ENCODE data around the gene MOB3B. TPM values are rescaled to one million over a fixed set of nuclear protein-coding genes. Genes with fewer than 3 reads are reported as not detected.

MOB3B gene
- polyA plus RNA-seq (ENCODE audit: insufficient read length in 3 of 3): 10 to 100 TPM; 22.6 to 25.6 (median 25.5) TPM
- long read RNA-seq, donor 1: 0 reads
- long read RNA-seq, donor 2, full-length matches to known transcripts: 8 of 8 reads
- long read RNA-seq, donor 2, partial matches to known transcripts: 0 of 8 reads
- long read RNA-seq, donor 2, other reads (novel, unspliced or antisense): 0 of 8 reads
- long read RNA-seq, donor 3, full-length matches to known transcripts: 11 of 11 reads
- long read RNA-seq, donor 3, partial matches to known transcripts: 0 of 11 reads
- long read RNA-seq, donor 3, other reads (novel, unspliced or antisense): 0 of 11 reads
- long read RNA-seq, donor 4, full-length matches to known transcripts: 3 of 3 reads
- long read RNA-seq, donor 4, partial matches to known transcripts: 0 of 3 reads
- long read RNA-seq, donor 4, other reads (novel, unspliced or antisense): 0 of 3 reads
- long read RNA-seq, donor 5: 0 reads
- long read RNA-seq, donor 6, full-length matches to known transcripts: 4 of 4 reads
- long read RNA-seq, donor 6, partial matches to known transcripts: 0 of 4 reads
- long read RNA-seq, donor 6, other reads (novel, unspliced or antisense): 0 of 4 reads
- long read RNA-seq, donor 7, full-length matches to known transcripts: 5 of 5 reads
- long read RNA-seq, donor 7, partial matches to known transcripts: 0 of 5 reads
- long read RNA-seq, donor 7, other reads (novel, unspliced or antisense): 0 of 5 reads
- long read RNA-seq, donor 8, full-length matches to known transcripts: 8 of 8 reads
- long read RNA-seq, donor 8, partial matches to known transcripts: 0 of 8 reads
- long read RNA-seq, donor 8, other reads (novel, unspliced or antisense): 0 of 8 reads
- long read RNA-seq, donor 9, full-length matches to known transcripts: 7 of 7 reads
- long read RNA-seq, donor 9, partial matches to known transcripts: 0 of 7 reads
- long read RNA-seq, donor 9, other reads (novel, unspliced or antisense): 0 of 7 reads
- long read RNA-seq, donor 10, full-length matches to known transcripts: 2 of 2 reads
- long read RNA-seq, donor 10, partial matches to known transcripts: 0 of 2 reads
- long read RNA-seq, donor 10, other reads (novel, unspliced or antisense): 0 of 2 reads
- long read RNA-seq, donor 11, full-length matches to known transcripts: 5 of 5 reads
- long read RNA-seq, donor 11, partial matches to known transcripts: 0 of 5 reads
- long read RNA-seq, donor 11, other reads (novel, unspliced or antisense): 0 of 5 reads
- long read RNA-seq, donor 12, full-length matches to known transcripts: 5 of 5 reads
- long read RNA-seq, donor 12, partial matches to known transcripts: 0 of 5 reads
- long read RNA-seq, donor 12, other reads (novel, unspliced or antisense): 0 of 5 reads
- long read RNA-seq, donor 13: 0 reads
- long read RNA-seq, donor 14, full-length matches to known transcripts: 6 of 6 reads
- long read RNA-seq, donor 14, partial matches to known transcripts: 0 of 6 reads
- long read RNA-seq, donor 14, other reads (novel, unspliced or antisense): 0 of 6 reads
- long read RNA-seq, donor 15, full-length matches to known transcripts: 1 of 1 reads
- long read RNA-seq, donor 15, partial matches to known transcripts: 0 of 1 reads
- long read RNA-seq, donor 15, other reads (novel, unspliced or antisense): 0 of 1 reads
- long read RNA-seq, donor 16, full-length matches to known transcripts: 11 of 11 reads
- long read RNA-seq, donor 16, partial matches to known transcripts: 0 of 11 reads
- long read RNA-seq, donor 16, other reads (novel, unspliced or antisense): 0 of 11 reads

DNA sequence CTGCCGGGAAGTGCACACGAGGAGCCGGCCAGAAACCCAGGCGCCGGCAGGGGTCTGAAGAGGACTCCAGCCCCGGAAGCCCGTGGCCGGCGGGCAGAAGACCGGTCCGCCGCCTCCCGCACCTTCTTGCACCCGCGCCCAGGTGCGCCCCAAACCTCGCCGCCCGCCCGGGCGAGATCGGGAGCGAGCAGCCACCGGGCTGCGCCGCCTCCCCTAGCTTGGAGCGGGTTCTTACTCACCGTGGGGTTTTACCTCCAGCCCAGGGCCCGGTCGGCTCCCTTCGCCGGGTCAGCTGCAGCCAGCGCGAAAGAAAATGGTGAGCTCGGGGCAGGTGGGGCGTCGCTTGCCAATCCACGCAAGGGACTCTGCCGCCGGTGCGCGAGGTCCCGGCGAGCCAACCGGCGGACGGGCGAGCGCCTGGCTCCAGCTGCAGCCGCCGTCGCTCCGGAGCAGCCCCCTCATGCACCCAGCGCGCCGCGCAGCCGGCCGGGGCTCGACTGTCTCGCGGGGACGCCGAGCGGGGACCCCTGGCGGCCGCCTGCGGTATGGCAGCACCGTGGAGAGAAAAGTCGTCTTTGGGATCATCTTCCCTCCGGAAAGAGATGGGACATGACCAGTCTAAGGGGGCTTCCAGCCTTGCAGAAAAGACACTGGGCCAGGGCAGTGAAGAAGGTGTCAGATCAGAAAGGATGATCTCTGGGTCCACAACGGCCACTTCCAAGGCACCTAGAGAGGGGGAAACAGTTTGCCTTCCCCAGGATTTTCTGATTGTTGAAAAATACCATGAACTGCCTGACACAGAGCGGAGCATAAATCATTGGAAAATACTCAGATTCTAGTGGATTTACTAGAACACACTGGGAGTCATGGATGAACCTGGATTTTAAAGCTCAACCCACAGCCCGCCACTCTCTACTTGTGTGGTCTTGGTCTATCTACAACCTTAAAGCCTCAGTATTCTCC is at the start of gene MOB3B:
Gene MOB3B, minus strand, starts transcription at position 499 of the 963 bp plus-strand sequence. CDS start 74,264 bp downstream, outside the sequence.
- DNase-seq (ENCODE audit: extremely low read depth in 1 of 11, low read depth in 9 of 11, low spot score in 4 of 11): peak in 9 of 11 donors; percentile 61 to 80 (median 75)

DNA sequence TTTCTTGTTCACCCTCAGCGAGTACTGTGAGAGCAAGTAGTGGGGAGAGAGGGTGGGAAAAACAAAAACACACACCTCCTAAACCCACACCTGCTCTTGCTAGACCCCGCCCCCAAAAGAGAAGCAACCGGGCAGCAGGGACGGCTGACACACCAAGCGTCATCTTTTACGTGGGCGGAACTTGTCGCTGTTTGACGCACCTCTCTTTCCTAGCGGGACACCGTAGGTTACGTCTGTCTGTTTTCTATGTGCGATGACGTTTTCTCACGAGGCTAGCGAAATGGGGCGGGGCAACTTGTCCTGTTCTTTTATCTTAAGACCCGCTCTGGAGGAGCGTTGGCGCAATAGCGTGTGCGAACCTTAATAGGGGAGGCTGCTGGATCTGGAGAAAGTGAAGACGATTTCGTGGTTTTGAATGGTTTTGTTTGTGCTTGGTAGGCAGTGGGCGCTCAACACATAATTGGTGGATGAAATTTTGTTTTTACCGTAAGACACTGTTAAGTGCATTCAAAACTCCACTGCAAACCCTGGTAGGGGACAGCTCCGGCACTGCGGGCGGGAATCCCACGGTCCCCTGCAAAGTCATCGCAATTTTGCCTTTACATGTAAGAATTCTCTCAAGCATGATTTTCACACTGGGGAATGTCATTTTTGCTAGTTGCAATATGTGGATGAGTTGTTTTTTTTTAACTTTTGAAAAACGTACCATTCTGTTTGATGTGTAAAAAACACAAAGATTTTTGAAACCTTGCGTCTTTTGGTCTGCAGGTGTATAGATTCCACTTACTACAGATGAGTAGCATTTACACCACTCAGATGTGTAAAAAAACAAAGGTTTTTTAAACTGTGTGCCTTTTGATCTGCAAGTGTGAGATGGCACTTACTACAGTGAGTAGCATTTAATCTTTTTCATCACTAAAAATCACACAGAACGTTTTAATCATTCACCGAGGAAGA is 44.3 kb upstream of the MOB3B start:
- DNase-seq (ENCODE audit: extremely low read depth in 1 of 11, low read depth in 9 of 11, low spot score in 4 of 11): peak; percentile 89 to 99 (median 96)

- peak in 4 of 11 donors; percentile 48 to 62 (median 56) for DNase-seq (ENCODE audit: extremely low read depth in 1 of 11, low read depth in 9 of 11, low spot score in 4 of 11)
These were observed 43.5 kb upstream of the MOB3B start, which contains the start of gene C9orf72 for GRCh38 chr9:27572918-27573633. Gene C9orf72 (minus strand): TSS chr9:27573481. CDS start chr9:27567120, 6,361 bp downstream.

GRCh38 chr9:27572566-27572917 is 42.9 kb upstream of the MOB3B start:
- DNase-seq (ENCODE audit: extremely low read depth in 1 of 11, low read depth in 9 of 11, low spot score in 4 of 11): peak in 4 of 11 donors; percentile 26 to 56 (median 38)

- DNase-seq (ENCODE audit: extremely low read depth in 1 of 11, low read depth in 9 of 11, low spot score in 4 of 11): peak in 1 of 11 donors; percentile 19
These were observed 42.4 kb upstream of the MOB3B start for GRCh38 chr9:27572061-27572460.

DNA sequence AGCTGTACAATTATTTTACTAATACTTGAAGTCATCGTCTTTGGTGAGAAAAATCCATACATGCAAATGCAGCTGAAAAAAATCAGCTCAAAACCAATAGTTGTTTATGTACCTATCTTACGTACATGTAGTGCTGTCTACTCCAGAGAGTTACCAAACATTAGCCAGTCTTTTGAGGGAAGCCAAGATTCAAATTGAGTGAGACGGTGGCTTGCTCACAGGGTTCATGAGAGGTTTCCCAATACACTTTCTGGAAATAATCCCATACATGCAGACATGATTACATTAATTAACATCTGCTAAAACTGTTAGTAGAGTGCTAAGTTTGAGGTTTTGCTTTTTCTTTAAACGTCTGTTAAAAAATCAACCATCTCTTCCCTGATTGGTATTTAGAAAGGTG is 41.4 kb upstream of the MOB3B start:
- DNase-seq (ENCODE audit: extremely low read depth in 1 of 11, low read depth in 9 of 11, low spot score in 4 of 11): no peak

DNA sequence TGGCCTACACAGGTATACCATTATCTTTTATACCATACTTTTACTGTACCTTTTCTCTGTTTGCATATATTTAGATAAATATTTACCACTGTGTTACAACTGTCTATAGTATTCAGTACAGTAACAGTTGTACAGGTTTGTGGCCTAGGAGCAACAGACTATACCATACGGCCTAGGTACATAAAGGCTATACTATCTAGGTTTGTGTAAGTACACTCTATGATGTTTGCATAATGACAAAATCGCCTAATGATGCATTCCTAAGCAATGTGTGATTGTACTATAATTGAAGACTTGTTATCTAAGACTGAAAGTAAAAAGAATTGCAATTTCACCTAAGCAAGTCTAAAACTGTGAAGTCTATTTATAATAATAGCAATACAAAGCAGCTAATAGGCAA is 39.8 kb upstream of the MOB3B start:
- no peak for DNase-seq (ENCODE audit: extremely low read depth in 1 of 11, low read depth in 9 of 11, low spot score in 4 of 11)

DNA sequence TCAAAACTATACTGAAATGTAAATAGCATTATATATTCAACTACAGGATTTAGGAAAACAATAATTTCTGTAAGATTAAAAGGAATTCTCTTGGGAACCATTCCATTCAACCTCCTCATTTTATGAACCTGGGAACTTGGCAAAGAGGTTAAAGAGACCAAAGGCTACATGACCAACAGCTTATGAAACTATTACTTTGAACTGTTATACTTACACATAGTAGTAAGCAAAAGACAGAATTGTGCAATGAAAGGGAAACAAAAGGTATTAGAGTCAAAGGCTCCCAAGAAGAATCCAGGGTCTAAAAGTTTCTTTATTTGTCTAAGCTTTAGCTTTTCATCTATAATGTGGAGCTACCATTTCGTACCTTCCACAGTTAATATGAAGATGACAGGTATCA is 36.5 kb upstream of the MOB3B start:
- DNase-seq (ENCODE audit: extremely low read depth in 1 of 11, low read depth in 9 of 11, low spot score in 4 of 11): no peak

- no peak for DNase-seq (ENCODE audit: extremely low read depth in 1 of 11, low read depth in 9 of 11, low spot score in 4 of 11)
These were observed 36.1 kb upstream of the MOB3B start for GRCh38 chr9:27565696-27566095.

DNA sequence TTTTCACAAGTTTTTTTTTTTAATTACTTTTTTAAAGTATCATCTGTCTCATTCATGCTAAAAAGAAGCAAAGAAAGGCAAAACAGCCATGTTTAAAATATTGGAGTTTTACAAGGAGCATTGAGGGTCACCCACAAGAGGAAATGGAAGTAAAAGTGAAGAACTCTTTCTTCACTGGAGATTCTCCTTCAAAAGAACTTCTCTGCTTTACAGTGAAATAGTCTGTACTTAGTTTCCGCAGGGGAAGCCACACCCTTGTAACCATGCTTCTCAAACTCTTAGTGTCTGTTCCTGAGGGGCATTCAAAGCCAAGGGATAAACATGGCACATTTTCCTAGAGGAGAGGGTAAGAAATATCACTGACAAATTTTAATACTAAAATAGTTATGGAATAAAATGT is 35.1 kb upstream of the MOB3B start:
- DNase-seq (ENCODE audit: extremely low read depth in 1 of 11, low read depth in 9 of 11, low spot score in 4 of 11): no peak

- no peak for DNase-seq (ENCODE audit: extremely low read depth in 1 of 11, low read depth in 9 of 11, low spot score in 4 of 11)
These were observed 34.3 kb upstream of the MOB3B start for GRCh38 chr9:27563738-27564430.

DNA sequence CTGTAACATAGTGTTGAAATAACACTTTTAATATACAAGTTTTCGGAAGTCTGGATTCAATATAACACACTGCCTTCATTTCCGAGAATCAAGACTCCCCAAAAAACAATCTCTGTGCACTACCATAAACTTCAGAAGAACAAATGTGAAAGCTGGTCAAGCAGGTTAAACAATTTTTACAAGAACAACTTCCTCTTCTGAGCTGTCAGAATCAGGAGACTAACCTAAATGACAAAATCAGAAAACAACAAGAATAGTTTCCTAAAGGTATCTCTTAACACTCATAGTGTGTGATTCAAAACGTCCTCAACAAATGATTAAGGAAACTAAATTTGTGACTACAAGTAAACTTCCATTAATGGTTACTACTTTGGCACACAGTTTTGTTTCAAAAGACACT is 32.1 kb upstream of the MOB3B start:
- no peak for DNase-seq (ENCODE audit: extremely low read depth in 1 of 11, low read depth in 9 of 11, low spot score in 4 of 11)

DNA sequence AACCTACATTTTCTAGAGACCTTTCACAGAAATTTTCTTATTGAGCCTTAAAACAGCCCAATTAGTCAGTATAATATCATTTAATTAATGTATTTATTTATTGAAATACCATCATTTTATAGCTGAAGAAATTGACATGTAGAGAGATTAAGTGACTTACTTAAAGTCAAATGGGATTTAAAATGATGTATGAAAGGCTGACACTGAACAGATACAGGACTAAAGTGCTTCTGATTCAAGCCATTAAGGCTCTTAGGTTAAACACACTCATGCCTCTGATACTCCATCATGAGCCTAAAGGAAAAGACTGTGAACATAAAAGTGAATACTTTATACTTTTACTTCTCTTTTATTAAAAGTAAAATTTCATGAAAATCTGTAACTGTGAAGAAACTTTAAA is 30.8 kb upstream of the MOB3B start:
- no peak for DNase-seq (ENCODE audit: extremely low read depth in 1 of 11, low read depth in 9 of 11, low spot score in 4 of 11)

DNA sequence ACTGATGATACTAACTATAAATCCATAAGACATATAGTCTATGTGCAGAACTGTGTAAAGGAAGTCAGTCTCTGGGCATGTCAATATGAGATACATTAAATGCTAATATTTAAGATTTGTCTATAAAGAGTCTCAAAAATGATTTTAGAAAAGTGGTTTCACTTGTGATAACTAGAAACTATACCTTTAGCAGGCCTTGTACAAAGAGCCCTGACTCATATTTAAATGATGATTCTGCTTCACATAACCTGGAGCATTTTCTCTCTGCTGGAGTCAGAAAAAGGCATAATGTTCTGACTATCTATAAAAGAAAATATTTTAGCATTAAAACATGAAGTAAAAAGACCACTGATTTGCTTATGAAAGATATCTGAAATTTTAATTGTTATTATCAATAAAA is 28.7 kb upstream of the MOB3B start:
- DNase-seq (ENCODE audit: extremely low read depth in 1 of 11, low read depth in 9 of 11, low spot score in 4 of 11): no peak

- DNase-seq (ENCODE audit: extremely low read depth in 1 of 11, low read depth in 9 of 11, low spot score in 4 of 11): no peak
These were observed 26.9 kb upstream of the MOB3B start for GRCh38 chr9:27556470-27556869.
